GM19324 (cell line): Measurements from ENCODE around the gene TMEM233.
"Not testable (repeated sequence)": the region's sequence is repeated elsewhere in the genome, so short reads cannot be mapped to it uniquely, and the experiment has no call there.

Experiments
- ATAC-seq: cut with Tn5 transposase; IDR thresholded peaks from one replicate; pipeline ENCODE4 v1.9.1; 2021; ENCODE audit warnings: mild to moderate bottlenecking, moderate library complexity; ENCODE audit not compliant: unreplicated experiment, low FRiP score

Gene TMEM233

GRCh38 chr12:119603767-119604166 lies 10.2 kb downstream of the TMEM233 start:
- no peak for ATAC-seq

DNA sequence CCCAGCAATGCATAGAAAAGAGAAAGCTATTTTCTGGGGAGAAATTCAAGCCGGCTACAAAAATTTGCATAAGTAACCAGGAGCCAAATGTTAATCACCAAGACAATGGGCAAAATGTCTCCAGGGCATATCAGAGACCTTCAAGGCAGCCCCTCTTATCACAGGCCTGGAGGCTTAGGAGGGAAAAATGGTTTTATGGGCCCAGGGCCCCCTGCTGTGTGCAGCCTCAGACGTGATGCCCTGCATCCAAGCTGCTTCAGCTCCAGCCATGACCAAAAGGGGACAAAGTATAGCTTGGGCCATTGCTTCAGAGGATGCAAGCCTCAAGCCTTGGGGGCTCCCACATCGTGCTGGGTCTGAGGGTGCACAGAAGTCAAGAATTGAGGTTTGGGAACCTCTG lies 15.8 kb downstream of the TMEM233 start:
- ATAC-seq, result no peak

DNA sequence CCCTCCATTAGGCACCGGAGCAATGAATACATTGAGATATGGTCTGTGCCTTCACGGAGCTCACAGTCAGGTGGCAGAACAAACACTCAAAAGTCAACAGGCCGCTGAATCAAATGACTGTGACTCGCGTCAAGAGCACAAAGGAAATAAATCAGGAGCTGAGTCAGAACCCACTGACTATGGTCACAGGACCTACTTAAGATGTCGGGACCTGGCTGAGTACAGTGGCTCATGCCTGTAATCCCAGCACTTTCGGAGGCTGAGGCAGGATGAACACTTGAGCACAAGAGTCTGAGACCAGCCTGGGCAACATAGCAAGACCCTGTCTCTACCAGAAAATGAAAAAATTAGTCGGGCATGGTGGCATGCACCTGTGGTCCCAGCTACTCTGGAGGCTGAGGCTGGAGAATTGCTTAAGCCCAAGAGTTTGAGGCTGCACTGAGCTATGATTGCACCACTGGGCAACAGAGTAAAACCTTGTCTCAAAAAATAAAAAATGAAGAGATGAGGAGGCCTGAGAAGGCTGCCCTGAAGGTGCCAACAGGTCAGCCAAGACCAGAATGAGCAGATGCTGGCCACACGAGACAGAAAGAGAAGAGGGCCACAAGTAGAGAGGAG lies 19.9 kb downstream of the TMEM233 start:
- ATAC-seq, result no peak

GRCh38 chr12:119614705-119615104 lies 21.1 kb downstream of the TMEM233 start:
- ATAC-seq, result no peak

- ATAC-seq, result no peak
Measured at GRCh38 chr12:119615518-119616475, 22.2 kb downstream of the TMEM233 start.

DNA sequence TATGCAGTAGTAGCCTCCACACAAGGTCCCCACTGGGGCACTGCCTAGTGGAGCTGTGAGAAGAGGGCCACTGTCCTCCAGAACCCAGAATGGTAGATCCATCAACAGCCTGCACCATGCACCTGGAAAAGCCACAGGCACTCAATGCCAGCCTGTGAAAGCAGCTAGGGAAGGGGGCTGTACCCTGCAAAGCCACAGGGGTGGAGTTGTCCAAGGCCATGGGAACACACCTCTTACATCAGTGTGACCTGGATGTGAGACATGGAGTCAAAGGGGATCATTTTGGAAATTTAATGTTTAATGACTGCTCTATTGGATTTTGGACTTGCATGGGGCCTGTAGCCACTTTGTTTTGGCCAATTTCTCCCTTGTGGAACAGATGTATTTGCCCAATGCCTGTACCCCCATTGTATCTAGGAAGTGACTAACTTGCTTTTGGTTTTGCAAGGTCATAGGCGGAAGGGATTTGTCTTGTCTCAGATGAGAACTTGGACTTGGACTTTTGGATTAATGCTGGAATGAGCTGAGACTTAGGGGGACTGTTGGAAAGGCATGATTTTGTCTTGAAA lies 24.8 kb downstream of the TMEM233 start:
- not testable (repeated sequence) for ATAC-seq

- no peak for ATAC-seq
Measured at GRCh38 chr12:119620490-119620889, 26.9 kb downstream of the TMEM233 start.

DNA sequence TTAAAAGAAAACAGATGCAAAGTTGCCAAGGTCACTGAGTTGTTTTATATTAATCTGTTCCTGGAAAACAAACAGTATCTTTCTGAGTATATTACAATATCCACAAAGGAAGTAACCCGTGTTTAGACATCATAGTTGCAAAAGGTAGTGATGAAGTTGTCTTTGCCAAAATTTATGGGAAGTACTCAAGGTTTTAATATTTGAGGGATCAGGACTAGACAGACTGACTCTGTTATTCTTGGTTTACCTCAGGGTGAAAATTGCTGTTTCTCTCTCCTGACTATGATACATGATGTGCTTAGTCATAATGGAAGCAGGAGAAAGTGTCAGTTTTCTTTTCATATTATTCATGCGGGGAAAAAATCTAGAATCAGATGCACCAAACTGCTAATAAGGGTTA lies 28.3 kb downstream of the TMEM233 start:
- ATAC-seq, result no peak

- ATAC-seq, result no peak
Measured at GRCh38 chr12:119624966-119625365, 31.4 kb downstream of the TMEM233 start.

DNA sequence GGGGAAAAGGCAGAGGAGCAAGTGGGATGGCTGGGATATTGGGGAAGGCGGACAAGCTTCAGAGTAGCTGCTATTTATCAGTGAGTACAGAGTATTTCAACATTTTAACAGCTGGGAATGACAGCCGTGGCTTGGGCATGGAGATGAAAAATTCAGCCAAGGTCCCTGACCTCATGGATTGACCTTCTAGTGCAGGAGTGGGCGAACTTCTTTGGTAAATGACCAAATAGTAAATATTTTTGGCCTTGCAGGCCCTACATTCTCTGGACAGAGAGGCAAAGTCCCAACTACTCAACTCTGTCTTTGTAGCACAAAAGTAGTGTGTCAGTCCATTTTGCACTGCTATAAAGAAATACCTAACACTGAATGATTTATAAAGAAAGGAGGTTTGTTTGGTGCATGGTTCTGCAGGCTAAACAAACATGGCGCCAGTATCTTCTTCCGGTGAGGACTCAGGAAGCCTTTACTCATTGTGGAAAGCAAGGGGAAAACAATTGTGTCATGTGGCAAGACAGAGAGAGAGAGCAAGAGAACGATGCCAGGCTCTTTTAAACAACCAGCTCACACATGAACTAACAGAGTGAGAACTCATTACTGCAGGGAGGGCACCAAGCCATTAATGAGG lies 33.6 kb downstream of the TMEM233 start:
- no peak for ATAC-seq

DNA sequence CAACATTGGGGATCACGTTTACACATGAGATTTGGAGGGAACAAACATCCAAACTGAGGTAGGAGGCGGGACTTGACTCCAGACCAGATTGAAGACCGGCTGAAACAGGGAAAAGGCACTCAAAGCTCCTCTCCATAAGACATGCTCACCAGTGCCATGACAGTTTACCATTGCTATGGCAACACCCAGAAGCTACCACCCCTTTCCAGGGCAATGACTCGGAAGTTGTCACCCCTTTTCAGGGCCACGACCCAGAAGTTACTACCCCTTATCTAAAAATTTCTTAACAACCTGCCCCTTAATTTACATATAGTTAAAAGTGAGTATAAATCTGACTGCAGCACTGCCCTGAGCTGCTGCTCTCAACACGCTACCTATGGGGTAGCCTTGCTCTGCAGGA lies 34.1 kb downstream of the TMEM233 start:
- no peak for ATAC-seq

DNA sequence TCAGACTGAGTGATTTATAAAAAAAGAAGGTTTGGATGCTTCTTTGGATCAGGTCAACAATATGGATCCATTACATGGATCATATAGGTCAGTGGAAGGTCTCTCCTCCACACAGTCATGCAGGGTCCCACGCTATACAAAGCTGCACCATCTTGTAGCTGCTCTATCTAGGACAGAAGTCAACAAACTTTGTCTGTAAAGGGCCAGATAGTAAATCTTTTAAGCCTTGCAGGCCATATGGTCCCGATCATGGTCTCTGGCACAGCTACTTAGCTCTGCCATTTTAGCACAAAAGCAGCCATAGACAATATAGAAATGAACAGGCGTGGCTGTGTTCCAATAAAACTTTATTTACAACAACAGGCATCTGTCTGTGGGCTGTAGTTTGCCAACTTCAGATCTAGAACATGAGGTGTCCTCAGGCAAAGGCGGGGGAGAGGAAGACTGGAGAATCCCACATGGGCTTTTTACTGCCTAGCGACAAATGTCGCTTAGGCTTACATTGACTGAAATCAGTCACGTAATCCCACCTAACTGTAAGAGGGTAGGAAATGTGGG lies 36.7 kb downstream of the TMEM233 start:
- ATAC-seq, result no peak

DNA sequence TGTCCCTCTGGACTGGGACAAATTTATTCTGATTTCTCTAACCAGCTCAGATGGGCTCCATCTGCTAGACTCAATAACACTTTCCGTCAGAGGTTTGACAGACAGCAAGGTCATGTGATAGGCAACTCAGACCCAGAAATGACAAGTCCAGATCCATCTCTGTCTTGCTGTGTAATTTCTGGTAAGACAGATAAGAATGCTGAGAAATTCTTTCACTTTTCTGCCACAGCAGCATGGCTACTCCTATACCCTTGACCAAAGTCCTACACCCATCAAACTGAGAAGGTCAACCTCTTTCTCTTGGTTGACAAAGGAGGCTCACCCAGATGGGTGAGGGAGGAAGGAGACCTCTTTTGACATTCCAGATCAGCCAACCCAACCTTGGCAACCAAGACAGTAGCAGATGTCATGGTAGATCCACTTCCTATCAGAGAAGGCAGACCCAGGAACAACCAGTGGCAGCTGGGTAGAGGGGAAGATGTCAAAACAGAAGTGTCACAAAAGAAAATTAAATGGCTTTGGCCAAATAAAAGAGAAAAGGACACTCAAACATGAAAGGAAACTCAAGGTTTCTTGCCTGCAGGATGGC lies 37.5 kb downstream of the TMEM233 start:
- no peak for ATAC-seq

DNA sequence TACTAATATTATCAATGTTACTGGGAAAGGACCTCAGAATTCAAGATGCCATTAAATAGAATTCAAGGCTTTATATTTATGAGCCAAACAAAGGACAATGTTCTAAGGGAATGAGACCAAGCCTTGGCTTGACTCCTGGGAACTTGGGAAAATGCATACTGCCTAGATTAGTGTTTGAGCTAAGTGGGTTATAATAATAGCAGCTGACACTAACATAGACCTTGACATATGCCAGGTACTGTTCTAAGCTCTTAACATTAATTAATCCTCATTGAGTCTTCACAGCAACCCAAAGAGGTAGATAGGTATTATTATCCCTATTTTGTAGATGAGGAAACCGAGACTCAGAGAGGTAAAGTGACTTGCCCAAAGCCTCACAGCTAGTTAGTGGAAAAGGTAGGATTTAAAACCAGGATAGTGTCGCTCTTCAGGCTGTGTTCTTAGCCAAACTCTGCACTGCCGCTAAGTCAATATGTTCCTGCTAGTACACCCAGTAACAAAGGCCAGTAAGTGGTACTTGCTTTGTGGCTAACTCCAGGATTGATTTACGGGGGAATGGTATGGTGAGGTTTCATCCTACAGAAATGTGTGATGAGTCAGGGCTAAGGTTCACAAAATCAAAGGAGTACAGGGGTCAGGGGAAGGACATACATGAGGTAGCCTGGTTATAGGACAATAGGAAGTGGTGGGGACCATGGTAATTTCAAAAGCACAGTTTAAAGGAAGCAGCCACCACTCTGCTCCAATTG lies 38.5 kb downstream of the TMEM233 start:
- no peak for ATAC-seq

- ATAC-seq, result no peak
Measured at GRCh38 chr12:119634743-119635142, 41.2 kb downstream of the TMEM233 start.

DNA sequence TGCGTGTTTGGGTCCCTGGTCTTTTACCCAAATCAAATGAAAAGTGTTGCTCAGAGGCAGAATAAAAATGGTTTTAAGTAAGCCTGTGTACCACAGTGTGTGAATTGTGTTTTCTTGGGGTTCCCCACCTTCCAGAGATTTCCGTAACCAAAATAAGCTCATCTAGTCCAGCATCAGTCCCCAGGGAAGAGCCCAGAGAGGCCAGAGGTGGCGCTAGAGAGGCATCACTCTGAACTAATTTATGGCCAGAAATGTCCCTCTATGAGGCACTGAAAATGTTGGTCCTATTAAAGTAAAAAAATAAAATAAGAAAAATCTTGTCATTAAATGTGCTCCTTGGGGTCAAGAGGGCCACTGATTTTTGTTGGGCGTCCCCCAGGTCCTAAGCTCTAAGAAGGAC lies 49.4 kb downstream of the TMEM233 start:
- ATAC-seq, result no peak

- ATAC-seq, result no peak
Measured at GRCh38 chr12:119644930-119645329, 51.4 kb downstream of the TMEM233 start.

GRCh38 chr12:119645535-119646059 lies 52.0 kb downstream of the TMEM233 start:
- no peak for ATAC-seq

- ATAC-seq, result no peak
Measured at GRCh38 chr12:119649202-119649808, 55.7 kb downstream of the TMEM233 start.
